Stimulated activated CD8-positive, alpha-beta memory T cell treated with anti-CD3 and anti-CD28 coated beads, Interleukin-12 subunit alpha, Interleukin-12 subunit beta, amount 100 ng/mL, for 24 hours (primary cell): ENCODE measurements around the gene PPCS.

ENCODE experiments used
- DNase-seq: peaks from one replicate; pipeline ENCODE4 v3.0.0-alpha.2; 2020; ENCODE audit errors: extremely low read depth

PPCS gene

DNA sequence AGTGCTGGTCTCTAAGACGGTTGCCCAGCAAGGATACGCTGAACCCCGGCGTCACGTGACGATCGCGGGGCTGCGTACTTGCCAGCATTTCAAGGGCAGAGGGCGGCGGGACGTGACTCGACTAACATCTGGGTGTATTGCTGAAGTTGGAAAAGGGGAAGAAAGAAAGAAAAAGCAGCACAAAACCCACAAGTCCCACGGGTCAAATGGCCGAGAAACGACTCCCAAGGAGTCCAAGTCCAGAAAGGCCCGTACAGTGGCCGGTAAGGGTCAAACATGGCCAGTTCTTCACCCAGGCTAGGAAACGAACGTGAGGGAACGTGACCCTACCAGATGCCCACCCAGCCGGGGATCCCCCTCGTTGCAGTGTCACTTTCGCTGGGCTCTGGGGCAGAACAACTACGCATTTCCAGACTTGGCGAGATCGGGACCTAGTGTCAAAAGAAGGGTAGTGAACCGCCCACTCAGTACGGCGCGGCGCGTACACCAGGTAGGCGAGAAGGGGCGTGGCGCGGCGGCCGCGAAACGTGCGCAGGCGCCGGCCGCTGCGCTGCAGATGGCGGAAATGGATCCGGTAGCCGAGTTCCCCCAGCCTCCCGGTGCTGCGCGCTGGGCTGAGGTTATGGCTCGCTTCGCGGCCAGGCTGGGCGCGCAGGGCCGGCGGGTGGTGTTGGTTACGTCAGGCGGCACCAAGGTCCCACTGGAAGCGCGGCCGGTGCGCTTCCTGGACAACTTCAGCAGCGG is at the start of gene PPCS, which contains the start of gene ZMYND12:
Gene PPCS (plus strand): TSS at position 534 of the 744 bp plus-strand sequence. CDS start 23 bp downstream, at position 557.
Gene ZMYND12 (minus strand): TSS at position 13 of the 744 bp plus-strand sequence. CDS start 25 bp downstream, outside the sequence.
- peak; percentile 85 for DNase-seq

DNA sequence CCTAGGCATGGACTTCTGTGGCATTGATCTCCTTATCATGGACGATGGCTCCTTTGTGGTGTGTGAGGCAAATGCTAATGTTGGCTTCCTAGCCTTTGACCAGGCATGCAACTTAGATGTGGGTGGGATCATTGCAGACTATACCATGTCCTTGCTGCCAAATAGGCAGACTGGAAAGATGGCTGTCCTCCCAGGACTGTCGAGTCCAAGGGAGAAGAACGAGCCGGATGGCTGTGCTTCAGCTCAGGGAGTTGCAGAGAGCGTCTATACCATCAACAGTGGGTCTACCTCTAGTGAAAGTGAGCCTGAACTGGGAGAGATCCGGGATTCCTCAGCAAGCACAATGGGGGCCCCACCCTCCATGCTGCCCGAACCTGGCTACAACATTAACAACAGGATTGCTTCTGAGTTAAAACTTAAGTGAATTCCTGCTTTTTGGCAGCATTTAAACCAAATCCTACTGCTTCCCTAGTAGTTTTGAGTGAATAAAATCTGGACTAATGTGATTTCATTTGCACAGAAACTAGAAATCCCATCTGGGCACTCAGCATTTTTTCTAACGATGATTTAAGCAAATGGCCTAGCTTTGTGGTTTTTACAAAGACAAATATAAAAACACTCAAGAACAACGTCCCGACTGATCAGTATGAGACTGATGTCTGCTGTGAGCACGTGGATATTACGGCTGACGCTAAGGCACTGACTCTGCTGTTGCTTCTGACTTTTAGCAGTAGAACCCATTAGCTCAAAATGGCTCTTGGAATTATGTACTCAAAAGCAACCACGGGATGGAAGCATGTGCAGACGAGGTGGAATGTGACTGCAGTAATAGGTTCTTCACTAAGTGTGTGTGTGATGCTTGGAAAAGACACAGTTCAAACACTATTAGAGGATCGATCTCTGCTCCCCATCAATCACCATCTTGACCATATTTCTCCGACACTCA is 41.5 kb upstream of the PPCS start:
- DNase-seq: no peak

DNA sequence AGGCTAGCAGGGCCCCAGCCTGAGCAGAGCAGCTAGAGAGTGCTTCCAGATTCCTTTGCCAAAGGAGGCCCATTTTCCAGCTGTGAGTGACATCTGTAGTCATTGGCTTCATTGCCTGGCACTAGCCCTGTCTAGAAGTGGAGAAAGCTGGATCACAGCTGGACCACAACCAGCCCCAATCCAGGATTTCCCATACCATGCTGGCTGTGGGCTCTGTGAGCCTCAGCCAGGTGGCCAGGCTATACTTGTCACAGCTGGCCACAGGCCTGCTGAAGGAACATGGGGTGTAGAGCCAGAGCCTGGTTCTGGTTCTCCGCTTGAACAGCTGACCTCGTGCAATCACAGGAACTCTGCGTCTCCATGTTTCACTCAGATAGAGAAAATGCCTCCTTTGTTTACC is 39.2 kb upstream of the PPCS start:
- DNase-seq: no peak

DNA sequence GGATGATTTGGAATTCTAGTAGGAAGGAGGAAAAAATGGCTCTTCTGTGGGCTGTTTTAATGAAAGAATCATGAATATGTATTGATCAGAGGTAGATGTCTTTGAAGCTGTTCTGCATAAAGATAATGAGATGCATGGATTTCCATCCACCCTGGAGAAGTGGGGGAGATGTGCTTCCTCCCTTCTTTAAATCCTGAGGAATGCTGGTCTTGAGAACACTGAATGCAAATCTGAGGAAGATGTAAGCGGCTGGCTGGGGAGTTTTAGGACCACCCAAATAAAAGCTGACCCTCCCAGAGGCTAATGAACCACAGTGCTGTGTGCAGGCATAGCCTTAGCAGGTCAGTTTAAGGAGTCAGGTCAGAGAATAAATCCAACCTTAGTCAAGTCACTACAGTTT is 37.8 kb upstream of the PPCS start:
- no peak for DNase-seq

DNA sequence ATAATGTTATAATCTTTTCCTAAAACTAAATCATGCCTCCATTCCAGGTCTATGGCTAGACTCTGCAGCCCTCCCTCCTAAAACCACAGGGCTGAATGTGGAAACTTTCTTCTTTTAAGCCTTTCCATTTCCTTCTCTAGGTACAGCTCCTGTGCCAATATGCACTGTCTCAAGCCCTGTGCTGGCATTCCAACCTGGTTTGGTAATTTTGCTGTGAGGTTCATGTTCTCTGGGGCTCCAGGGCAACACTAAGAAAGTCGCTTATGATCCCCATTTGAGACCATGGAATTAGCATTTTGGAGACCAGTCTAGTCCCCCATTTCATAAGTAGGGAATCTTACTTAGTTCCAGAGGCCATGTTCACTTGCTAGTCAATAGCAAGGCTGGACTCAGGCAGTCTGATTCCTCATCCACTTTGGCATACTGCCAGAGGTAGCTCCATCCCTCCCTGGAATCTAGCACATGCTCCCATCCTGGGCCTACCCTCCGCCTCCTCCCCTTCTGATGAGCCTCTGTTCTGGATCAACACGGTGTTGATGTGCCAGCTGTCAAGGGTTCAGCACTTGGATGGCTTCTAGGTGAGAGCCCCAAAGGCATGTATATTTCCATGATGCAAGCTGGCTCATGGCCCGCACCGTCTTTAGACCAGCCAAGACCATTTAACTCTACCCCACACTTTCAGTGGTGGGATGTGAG is 37.1 kb upstream of the PPCS start:
- DNase-seq: no peak

DNA sequence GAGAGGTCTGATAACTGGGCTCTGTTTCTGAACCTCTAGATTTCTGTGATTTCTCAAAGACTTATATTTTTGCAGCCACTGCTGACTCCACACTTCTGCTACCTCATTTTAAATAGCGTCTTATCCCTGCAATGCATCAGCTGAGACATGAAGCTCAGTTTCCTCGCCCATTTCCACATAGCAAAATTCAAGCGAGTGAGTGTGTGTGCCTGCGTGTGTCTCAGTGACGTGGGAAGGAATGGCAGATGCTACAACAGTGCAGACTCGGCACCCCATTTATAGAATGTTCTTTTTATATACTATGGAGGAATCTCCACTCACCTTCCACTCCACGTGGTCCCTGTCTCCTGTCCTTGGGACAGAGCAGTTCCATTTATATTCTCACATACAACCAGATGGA is 36.2 kb upstream of the PPCS start:
- no peak for DNase-seq

DNA sequence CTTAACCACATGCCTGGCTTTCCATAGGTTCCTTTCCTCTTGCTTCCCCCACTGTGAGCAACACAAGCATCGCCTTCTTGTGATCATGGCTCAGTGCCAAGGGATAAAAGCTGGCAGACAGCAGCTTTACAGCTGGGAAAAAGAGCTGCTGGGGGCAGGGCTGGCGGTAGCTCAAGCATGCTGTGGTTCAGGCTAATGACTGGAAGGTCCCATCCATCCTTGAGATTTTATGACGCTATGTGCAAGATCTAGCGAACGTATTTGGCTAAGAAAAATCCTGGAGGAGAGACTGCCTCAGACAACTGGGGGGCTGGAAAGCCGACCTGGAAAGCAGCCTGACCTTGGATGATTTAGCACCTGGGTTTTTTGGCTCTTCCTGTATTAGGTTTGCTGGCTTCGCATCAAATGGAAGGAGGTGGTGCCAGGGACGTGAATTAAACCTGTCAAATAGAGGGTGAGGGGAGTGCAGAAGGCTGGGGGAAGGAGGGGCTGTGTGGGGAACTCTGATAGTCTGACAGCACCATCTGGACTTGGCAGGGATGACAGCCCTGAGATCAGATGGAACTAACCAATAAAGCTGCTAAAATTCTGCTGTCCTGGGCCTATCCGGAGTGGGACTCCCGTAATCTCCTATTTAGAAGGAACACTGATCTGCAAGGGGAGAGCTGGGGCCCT is 35.3 kb upstream of the PPCS start:
- DNase-seq: no peak

DNA sequence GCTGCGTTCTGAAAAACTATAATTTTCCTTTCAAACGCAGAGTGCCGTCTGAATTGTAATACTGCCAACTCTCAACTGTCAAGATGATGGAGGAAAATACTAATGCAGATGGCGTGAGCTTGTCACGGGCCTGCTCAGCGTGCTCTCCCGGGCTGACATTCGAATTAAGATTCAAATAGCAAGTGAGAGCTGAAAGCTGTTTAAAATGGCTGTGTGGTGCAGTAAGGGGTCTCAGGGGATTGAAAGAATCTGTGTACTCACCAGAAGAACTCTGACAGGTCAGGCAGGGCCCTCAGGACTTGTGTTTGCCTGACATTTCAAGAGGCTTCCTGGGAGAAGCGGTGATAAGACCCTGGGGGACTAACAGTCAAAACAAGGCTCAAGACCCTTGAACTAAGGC is 33.6 kb upstream of the PPCS start:
- no peak for DNase-seq

DNA sequence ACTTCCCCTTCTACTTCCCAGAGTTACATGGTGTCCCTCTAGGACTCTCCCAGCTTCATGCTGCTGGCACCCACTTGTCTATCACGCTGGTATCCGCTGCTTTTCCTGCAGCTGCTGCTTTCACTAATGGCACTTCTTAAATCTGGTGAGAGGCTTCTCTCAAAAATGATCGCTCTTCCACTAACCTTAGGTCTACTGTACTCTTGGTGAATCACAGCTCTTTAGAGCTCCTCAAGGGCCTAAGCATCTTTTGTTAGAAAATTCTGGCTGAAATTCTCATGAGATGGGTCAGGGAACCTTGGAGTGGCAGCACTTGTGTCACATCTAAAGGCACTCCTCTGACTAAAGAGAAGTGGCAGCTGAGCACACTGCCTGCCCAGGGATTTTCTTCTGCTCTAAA is 32.7 kb upstream of the PPCS start:
- DNase-seq: no peak

DNA sequence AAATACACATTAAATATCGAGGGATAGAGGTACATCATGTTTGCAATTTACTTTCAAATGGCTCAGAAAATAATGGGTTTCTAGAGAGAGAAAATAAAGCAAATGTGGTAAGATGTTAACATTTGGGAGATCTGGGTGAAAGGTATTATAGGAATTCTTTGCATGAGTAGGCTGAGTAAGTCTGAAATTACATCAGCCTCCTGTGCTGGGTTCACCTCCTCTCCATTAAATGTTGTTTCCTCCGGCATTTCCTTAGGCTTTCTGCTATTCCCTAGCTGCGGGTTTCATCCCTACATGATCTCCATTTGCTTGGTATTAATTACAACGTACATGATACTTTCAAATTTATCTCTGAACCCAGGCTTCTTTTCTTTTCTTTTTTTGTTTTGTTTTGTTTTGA is 32.1 kb upstream of the PPCS start:
- DNase-seq: no peak

DNA sequence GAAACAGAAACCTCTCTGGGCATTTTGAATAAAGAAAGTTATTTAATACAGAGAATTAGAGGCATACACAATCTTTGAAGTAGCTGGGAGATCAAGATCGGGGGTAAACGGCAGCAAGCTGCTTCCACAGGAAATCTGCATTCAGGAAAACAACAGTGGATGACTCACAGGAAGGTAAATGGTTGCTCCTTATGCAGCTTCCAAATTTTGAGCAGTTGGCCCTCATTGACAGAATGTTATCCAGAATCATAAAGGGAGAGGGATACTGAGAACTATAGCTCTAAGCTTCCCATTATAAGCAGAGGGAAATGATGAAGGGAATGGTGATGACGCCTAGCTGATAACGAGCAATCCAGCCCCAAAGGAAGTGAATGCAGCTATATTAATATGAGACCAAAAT is 29.1 kb upstream of the PPCS start:
- no peak for DNase-seq

DNA sequence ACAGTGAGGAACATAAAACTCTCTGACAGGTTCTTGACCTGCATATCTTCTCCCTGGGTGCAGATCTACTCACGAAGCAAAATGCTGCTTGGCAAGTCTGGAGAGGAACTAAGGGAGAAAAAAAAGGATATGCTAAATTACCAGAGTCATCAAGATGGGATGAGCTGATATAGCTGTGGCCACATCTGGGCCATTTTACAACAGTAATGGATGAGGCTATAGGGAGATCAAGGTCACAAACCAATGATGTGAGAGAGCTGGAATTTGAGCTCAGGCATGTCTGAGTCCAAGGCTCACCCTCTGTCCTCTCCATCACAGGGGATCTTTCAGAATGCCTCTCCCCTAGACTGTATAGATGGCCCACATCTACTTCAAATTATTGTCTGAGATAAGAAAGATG is 26.7 kb upstream of the PPCS start:
- DNase-seq: no peak

DNA sequence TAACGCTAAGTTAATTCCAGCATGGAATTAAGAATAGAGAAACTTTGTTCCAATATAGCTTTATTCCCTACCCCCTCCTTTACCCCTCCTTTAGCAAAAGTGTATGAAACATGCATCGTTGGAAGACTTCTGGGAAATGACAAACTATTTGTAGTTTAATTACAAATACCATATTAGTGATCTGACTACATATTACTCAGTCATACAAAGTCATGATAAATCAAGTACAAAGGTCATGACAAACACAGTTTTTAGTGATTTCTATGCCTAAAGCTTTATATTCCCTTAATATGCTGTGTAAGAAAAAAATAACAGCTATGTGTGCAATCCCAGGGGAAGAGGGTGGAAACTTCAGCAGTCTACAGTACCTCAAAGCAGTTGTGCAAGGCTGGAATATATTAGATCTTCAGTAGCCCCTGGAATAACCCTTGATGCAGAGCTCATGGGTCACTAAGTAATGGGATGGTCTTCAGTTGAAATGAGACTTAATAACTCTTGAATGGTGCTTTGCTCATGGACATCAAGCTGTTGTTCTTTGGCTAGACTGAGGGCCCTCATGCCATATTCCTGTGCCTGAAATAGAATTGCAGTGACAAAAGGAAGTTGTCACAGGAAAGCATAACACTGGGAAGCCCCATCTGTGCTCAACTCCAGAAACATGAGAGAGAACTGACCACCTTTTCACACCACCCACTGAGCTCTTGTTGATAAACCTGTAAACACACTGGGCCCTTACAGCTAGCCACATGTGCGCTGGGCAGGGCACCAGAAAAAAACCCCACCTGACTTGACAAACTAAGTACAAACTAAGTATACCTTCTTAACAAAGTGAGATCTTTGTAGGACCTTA is 25.8 kb upstream of the PPCS start:
- DNase-seq: no peak

DNA sequence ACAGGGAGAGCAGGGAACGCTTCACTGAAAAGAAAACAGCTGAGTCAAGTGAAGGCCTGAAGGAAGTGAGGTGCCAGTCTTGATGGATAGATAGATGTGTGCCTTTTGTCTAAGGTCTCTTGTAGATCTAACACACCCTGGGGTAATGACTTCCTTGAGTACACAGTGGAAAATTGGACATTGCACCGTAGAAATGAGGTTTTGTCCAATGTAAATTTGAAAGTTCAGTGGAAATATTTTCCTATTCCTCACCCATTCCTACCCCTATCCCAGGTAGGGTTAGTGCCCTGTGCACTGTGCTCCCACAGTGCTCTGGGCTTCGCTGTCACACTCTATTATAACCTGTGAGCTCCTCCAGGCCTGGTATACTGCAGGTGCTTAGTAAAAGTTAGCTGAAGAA is 24.8 kb upstream of the PPCS start:
- DNase-seq: no peak

DNA sequence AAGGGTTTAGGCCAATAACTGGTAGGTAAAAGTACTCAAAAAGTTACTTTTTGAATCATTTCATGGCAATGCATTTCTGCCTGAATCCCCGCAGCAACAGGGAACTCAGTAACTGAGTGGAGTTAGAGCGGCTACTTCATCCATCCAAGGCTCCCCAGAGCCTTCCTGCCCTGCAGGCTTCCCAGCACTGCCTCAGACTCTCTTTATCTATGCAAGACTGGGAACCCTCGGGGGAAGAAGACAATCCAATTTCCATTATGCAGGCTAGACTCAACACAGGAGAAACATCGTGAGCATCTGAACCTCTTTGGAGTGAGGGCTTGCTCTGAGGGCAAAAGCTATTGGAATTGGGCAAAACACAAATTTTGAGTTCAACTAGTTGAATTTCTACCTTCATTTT is 23.6 kb upstream of the PPCS start:
- DNase-seq: no peak

DNA sequence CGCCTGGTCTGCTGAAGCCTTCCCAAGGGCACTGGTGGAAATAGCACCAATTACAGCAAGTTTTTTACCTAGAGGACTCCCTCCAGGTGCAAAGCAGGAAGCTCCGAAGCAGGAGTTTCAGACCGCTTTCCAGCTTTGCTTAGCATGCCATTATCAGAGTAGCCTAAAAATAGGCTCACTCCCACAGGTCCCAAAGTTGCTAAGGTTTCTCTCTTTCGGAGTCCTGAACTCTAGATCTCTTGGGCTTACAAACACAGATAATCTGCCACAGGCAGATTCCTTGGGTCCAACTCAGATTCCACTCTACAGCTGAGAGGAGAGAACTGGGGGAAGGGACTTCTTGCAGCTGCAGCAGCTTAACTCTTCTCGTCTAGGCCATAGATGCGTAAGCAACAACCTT is 23.0 kb upstream of the PPCS start:
- DNase-seq: no peak

DNA sequence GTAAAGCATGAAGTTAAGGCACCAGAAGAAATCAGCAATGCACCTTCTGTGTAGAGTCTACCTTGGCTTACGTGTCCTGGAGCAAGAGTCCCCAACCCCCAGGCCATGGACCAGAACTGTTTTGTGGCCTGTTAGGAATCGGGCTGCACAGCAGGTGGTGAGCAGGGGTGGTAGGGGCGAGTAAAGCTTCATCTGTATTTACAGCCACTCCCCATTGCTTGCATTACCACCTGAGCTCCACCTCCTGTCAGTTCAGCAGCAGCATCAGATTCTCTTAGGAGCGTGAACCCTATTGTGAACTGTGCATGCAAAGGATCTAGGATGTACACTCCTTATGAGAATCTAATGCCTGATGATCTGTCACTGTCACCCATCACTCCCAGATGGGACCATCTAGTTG is 22.0 kb upstream of the PPCS start:
- no peak for DNase-seq

DNA sequence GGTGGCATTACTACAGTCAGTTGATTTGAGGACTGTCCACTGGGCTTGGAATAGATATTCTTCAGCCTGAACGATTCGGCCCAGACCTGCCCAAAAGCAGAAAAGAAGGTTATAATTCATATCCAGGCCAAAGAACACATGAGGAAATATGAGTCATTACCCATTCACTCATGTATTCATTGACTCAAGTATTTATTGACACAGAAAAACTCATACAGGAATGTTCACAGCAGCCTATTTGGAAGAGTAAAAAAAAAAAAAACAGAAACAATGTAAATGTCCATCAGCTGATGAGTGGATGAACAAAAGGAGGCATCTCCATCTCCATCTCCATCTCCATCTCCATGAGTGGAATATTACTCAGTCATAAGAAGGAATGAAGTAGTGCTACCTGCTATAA is 16.4 kb upstream of the PPCS start:
- DNase-seq: no peak

DNA sequence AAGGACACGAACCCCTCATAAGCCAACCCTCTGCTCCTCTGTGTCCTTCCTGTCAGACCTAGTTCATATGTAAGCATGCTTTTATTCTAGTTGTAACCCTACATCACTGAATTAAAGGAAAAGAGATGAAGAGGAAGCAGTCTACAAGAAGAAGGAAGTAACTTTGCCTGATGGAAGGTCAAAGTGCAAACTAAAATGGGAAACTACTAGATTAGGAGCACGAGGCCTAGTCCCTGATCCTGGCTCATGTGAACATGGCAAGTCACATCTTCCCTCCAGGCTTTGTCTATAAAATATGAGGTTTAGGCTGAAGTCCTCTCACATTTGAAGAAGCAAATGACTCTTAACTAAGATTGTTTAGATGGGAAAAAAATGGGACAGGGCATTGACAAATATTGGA is 13.7 kb upstream of the PPCS start:
- no peak for DNase-seq

DNA sequence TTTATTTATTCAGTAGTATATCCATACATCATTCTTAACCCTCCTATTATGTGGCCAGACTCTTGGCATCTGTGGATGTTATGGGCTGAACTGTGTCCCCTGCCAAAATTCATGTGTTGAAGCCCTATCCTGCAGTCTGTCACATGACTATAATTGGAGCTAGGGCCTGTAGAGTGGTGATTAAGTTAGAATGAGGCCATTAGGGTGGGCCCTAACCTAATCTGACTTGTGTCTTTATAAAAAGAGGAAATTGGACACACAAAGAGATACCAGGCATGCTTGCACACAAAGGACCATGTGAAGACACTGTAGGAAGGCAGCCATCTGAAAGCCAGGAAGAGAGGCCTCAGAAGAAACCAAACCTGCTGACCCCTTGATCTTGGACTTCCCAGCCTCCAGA is 7.1 kb upstream of the PPCS start:
- no peak for DNase-seq

DNA sequence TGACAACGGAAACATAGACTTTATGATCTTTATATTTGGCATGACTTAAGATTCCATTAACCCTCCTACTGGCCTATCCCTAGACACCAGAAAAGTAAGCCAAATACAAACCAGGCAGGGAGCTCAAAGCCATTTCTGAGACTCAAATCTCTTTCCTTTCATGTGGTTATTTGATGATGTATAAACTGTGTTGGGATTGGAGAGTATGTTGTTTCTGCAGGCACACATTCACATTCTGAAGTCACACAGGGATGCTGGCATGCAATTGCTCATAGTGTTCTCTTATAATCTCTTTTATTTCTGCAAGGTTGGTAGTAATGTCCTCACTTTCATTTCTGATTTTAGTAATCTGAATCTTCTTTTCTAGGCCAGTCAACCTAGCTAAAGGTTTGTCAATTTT is 6.3 kb upstream of the PPCS start:
- DNase-seq: no peak
